Measurements from ENCODE around the gene CSGALNACT2. TPM values are rescaled to one million over a fixed set of nuclear protein-coding genes. Genes with fewer than 3 reads are reported as not detected.
"Not testable (repeated sequence)": the region's sequence is repeated elsewhere in the genome, so short reads cannot be mapped to it uniquely, and the experiment has no call there.

CSGALNACT2 gene
- total RNA-seq, 2 experiments from 2014 or later, result 17.0 to 17.4 TPM

GRCh38 chr10:43135064-43135463 is 3.2 kb upstream of the CSGALNACT2 start:
- ChIA-PET CTCF (no interaction called here), POLR2A (no interaction called here)

GRCh38 chr10:43135656-43136055 is 2.6 kb upstream of the CSGALNACT2 start:
- ChIA-PET CTCF (no interaction called here), POLR2A (no interaction called here)

GRCh38 chr10:43136432-43136831 is 1.8 kb upstream of the CSGALNACT2 start:
- POLR2A ChIA-PET, result interaction anchor here (4.4 kb wide), 1 partner anchor 15 kb away, joined by 39 read pairs; no protein-coding TSS in a partner anchor
- CTCF ChIA-PET, result no interaction called here

GRCh38 chr10:43136995-43137716 is 1.1 kb upstream of the CSGALNACT2 start:
- ChIA-PET CTCF (interaction anchor here (1.4 to 3.3 kb wide), 3 partner anchors 8 to 24 kb away, joined by 3 to 11 read pairs (median 7); no protein-coding TSS in a partner anchor), POLR2A (interaction anchor here (1.8 to 4.4 kb wide), 3 partner anchors 7 to 225 kb away, joined by 7 to 39 read pairs (median 23); no protein-coding TSS in a partner anchor)

- POLR2A ChIA-PET, result interaction anchor here (0.6 to 4.4 kb wide), 7 partner anchors 8 to 261 kb away, joined by 3 to 39 read pairs (median 5); no protein-coding TSS in a partner anchor
- CTCF ChIA-PET, result interaction anchor here (1.4 to 3.3 kb wide), 3 partner anchors 8 to 23 kb away, joined by 3 to 11 read pairs (median 7); no protein-coding TSS in a partner anchor
These were observed 576 bp upstream of the CSGALNACT2 start for GRCh38 chr10:43137717-43138020.

- ChIA-PET CTCF (interaction anchor here (1.0 to 3.3 kb wide), 6 partner anchors 9 to 160 kb away, joined by 3 to 11 read pairs (median 3); no protein-coding TSS in a partner anchor), POLR2A (interaction anchor here (0.6 to 4.4 kb wide), 7 partner anchors 9 to 319 kb away, joined by 3 to 39 read pairs (median 7); no protein-coding TSS in a partner anchor)
These were observed 554 bp downstream of the CSGALNACT2 start for GRCh38 chr10:43138757-43139241.

- ChIA-PET CTCF (interaction anchor here (0.6 to 1.5 kb wide), 3 partner anchors 15 to 254 kb away, joined by 3 read pairs; no protein-coding TSS in a partner anchor), POLR2A (interaction anchor here (2.6 kb wide), 1 partner anchor 19 kb away, joined by 13 read pairs; no protein-coding TSS in a partner anchor)
These were observed 3.2 kb downstream of the CSGALNACT2 start for GRCh38 chr10:43141421-43141820.

- ChIA-PET POLR2A (no interaction called here), CTCF (no interaction called here)
These were observed 7.1 kb downstream of the CSGALNACT2 start for GRCh38 chr10:43145311-43145710.

- CTCF ChIA-PET, POLR2A ChIA-PET: not testable (repeated sequence)
These were observed 7.7 kb downstream of the CSGALNACT2 start for GRCh38 chr10:43145936-43146335.

GRCh38 chr10:43151371-43151770 is 13.1 kb downstream of the CSGALNACT2 start:
- POLR2A ChIA-PET, result interaction anchor here (0.6 to 1.5 kb wide), 2 partner anchors 13 to 249 kb away, joined by 4 to 5 read pairs; partner anchors contain the start of gene CSGALNACT2
- CTCF ChIA-PET, result no interaction called here

GRCh38 chr10:43153901-43154300 is 15.7 kb downstream of the CSGALNACT2 start:
- POLR2A ChIA-PET, result no interaction called here

GRCh38 chr10:43155221-43155620 is 17.0 kb downstream of the CSGALNACT2 start:
- CTCF ChIA-PET, result no interaction called here
- POLR2A ChIA-PET, result no interaction called here

More at GRCh38 chr10:43153901-43154300, 15.7 kb downstream of the CSGALNACT2 start:
- CTCF ChIA-PET, result interaction anchor here (0.7 kb wide), 1 partner anchor 161 kb away, joined by 3 read pairs; no protein-coding TSS in a partner anchor

GRCh38 chr10:43155741-43156140 is 17.5 kb downstream of the CSGALNACT2 start:
- POLR2A ChIA-PET, result interaction anchor here (0.6 kb wide), 1 partner anchor 1783 kb away, joined by 5 read pairs; no protein-coding TSS in a partner anchor
- CTCF ChIA-PET, result no interaction called here

GRCh38 chr10:43156590-43157341 is 18.5 kb downstream of the CSGALNACT2 start:
- CTCF ChIA-PET, result no interaction called here
- POLR2A ChIA-PET, result interaction anchor here (0.6 kb wide), 1 partner anchor 1782 kb away, joined by 5 read pairs; no protein-coding TSS in a partner anchor

- CTCF ChIA-PET, result no interaction called here
- POLR2A ChIA-PET, result no interaction called here
These were observed 20.4 kb downstream of the CSGALNACT2 start for GRCh38 chr10:43158636-43159035.

GRCh38 chr10:43160046-43160920 is 22.0 kb downstream of the CSGALNACT2 start:
- ChIA-PET CTCF (interaction anchor here (1.2 to 2.8 kb wide), 2 partner anchors 22 to 38 kb away, joined by 7 to 10 read pairs; partner anchors contain the start of gene CSGALNACT2), POLR2A (interaction anchor here (0.8 to 1.8 kb wide), 2 partner anchors 20 to 22 kb away, joined by 4 to 13 read pairs; partner anchors contain the start of gene CSGALNACT2)

GRCh38 chr10:43160921-43161255 is 22.6 kb downstream of the CSGALNACT2 start:
- ChIA-PET CTCF (interaction anchor here (1.2 to 2.8 kb wide), 2 partner anchors 22 to 39 kb away, joined by 7 to 10 read pairs; partner anchors contain the start of gene CSGALNACT2), POLR2A (interaction anchor here (0.8 to 1.8 kb wide), 2 partner anchors 21 to 23 kb away, joined by 4 to 13 read pairs; partner anchors contain the start of gene CSGALNACT2)

- CTCF ChIA-PET, result no interaction called here
- POLR2A ChIA-PET, result no interaction called here
These were observed 24.4 kb downstream of the CSGALNACT2 start for GRCh38 chr10:43162604-43163003.
